Suppressor macrophage treated with lipopolysaccharide for 1 hour (primary cell): ENCODE data around the gene ACSL6.

Experiments
- DNase-seq, 3 donors: peaks; one replicate each; pipeline ENCODE4 v3.0.0-alpha.2; 2020 to 2022

The ACSL6 gene

GRCh38 chr5:131974956-131975726, 36.3 kb downstream of the ACSL6 start:
- no peak for DNase-seq

GRCh38 chr5:131974622-131974955, 36.9 kb downstream of the ACSL6 start:
- no peak for DNase-seq

GRCh38 chr5:131974016-131974415, 37.4 kb downstream of the ACSL6 start:
- no peak for DNase-seq

- DNase-seq: no peak
These were observed 38.3 kb downstream of the ACSL6 start for GRCh38 chr5:131973089-131973712.

GRCh38 chr5:131968396-131968954, 43.0 kb downstream of the ACSL6 start:
- no peak for DNase-seq

- no peak for DNase-seq
These were observed 44.9 kb downstream of the ACSL6 start for GRCh38 chr5:131966551-131966950.

GRCh38 chr5:131965826-131966415, 45.5 kb downstream of the ACSL6 start:
- no peak for DNase-seq

GRCh38 chr5:131959906-131960305, 51.6 kb downstream of the ACSL6 start:
- no peak for DNase-seq

GRCh38 chr5:131959136-131959535, 52.3 kb downstream of the ACSL6 start:
- DNase-seq: no peak

- no peak for DNase-seq
These were observed 53.6 kb downstream of the ACSL6 start for GRCh38 chr5:131957721-131958441.

GRCh38 chr5:131953969-131954368, 57.5 kb downstream of the ACSL6 start:
- DNase-seq: no peak

- DNase-seq: no peak
These were observed 59.1 kb downstream of the ACSL6 start for GRCh38 chr5:131952301-131952857.

GRCh38 chr5:131950706-131951105, 60.8 kb downstream of the ACSL6 start:
- no peak for DNase-seq

GRCh38 chr5:131947445-131947844, 64.0 kb downstream of the ACSL6 start:
- no peak for DNase-seq

GRCh38 chr5:131945551-131946168, 65.8 kb downstream of the ACSL6 start, which contains the start of gene MEIKIN:
MEIKIN (minus strand) TSS chr5:131945663; CDS start chr5:131945505, 158 bp downstream.
- DNase-seq: no peak

GRCh38 chr5:131944702-131945550, 66.5 kb downstream of the ACSL6 start:
- peak; percentile 58 to 81 (median 70) for DNase-seq

- peak; percentile 55 to 86 (median 84) for DNase-seq
These were observed 67.5 kb downstream of the ACSL6 start for GRCh38 chr5:131943916-131944315.

- peak; percentile 32 to 66 (median 53) for DNase-seq
These were observed 69.4 kb downstream of the ACSL6 start for GRCh38 chr5:131942016-131942415.

- no peak for DNase-seq
These were observed 71.6 kb downstream of the ACSL6 start for GRCh38 chr5:131939690-131940345.

GRCh38 chr5:131932235-131932634, 79.2 kb downstream of the ACSL6 start:
- no peak for DNase-seq

GRCh38 chr5:131928957-131929356, 82.5 kb downstream of the ACSL6 start:
- no peak for DNase-seq
